OCI-LY1 (cell line): ENCODE measurements around the gene ALX4.

Experiments
- EZH2 ChIP-seq: fragments of 200-600 bp; sonication (generic), shearing (Covaris generic); IDR thresholded peaks from 2 replicates; pipeline ENCODE4 v1.8.0; 2017; ENCODE audit warnings: borderline replicate concordance, mixed run types, mild to moderate bottlenecking, antibody characterized with exemption, low read length, moderate library complexity, mixed read lengths
- TF ChIP-seq, protein P1 (sequence below): fragments of 200-600 bp; sonication (generic), shearing (Covaris generic); IDR thresholded peaks from 2 replicates; pipeline ENCODE4 v1.5.1; 2017; ENCODE audit warnings: mild to moderate bottlenecking, antibody characterized with exemption, low read length, moderate library complexity, mixed read lengths

DNA sequence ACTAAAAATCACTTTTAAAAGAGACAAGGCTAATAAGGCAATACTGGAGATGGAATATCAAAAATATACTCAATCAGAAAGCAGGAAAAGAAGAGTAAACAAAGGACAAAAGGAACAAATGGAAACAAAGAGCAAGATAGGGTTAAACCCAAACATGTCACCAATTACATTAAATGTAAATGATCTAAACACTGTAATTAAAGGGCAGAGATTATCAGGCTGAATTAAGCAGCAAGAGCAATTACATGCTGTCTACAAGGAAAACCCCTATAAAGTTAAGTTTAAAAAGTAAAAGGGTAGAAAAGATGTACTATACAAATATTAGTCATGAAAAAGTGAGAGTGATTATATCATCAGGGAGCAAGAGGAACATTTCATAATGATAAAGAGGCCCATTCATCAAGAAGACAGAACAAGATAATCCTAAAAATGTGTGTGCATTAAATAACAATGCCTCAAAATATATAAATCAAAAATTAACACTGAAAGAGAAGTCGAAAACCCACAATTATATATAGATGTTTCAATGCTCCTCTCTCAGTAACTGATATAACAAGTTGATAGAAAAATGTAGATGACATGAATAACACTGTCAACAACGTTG, 56.8 kb downstream of the ALX4 start:
- TF ChIP-seq, protein P1, sequence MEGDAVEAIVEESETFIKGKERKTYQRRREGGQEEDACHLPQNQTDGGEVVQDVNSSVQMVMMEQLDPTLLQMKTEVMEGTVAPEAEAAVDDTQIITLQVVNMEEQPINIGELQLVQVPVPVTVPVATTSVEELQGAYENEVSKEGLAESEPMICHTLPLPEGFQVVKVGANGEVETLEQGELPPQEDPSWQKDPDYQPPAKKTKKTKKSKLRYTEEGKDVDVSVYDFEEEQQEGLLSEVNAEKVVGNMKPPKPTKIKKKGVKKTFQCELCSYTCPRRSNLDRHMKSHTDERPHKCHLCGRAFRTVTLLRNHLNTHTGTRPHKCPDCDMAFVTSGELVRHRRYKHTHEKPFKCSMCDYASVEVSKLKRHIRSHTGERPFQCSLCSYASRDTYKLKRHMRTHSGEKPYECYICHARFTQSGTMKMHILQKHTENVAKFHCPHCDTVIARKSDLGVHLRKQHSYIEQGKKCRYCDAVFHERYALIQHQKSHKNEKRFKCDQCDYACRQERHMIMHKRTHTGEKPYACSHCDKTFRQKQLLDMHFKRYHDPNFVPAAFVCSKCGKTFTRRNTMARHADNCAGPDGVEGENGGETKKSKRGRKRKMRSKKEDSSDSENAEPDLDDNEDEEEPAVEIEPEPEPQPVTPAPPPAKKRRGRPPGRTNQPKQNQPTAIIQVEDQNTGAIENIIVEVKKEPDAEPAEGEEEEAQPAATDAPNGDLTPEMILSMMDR, result no peak
- no peak for TF ChIP-seq EZH2
